ENCODE measurements around the gene EMP1.

The EMP1 gene

DNA sequence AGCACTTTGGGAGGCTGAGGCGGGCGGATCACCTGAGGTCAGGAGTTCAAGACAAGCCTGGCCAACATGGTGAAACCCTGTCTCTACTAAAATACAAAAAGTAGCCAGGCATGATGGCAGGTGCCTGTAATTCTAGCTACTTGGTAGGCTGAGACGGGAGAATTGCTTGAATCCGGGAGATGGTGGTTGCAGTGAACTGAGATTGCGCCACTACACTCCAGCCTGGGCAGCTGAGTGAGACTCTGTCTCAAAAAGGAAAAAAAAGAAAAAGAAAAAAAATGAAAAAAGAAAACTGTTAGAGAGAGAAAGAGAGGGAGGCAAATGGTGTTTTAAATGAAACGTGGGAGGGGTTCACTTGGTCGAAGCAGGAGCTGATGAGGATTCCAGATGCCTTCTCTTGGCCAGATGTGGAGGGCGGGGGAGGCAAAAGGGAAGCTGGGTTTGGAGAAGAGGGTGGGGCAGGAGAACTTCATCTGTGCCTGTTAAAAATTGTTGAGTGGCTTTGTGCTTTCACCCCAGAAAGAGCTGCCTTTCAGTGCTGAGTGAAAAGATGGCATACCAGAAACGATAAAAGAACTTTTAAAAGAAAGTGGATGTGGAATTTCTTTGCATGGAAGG is 1.1 kb downstream of the EMP1 start:
- no peak for DNase-seq (ENCODE audit: low spot score)

DNA sequence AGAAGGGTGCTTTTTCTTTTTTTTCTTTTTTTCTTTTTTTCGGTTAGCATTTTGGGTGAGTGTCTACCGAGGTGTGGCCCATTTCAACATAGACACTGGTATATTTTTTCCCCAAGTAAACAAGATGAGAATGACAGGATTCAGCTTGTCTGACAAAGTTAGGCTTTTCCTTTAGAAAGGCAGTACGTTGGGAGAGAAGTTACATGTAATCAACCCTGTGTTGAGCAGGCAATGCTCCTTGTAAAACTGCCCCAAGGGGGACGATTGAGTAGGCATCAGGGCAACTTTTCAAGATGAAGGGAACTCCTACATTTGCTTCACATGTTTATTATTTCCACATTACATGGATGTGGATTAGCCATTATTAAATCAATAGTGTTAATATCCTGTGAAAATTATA is 1.7 kb downstream of the EMP1 start:
- no peak for DNase-seq (ENCODE audit: low spot score)

DNA sequence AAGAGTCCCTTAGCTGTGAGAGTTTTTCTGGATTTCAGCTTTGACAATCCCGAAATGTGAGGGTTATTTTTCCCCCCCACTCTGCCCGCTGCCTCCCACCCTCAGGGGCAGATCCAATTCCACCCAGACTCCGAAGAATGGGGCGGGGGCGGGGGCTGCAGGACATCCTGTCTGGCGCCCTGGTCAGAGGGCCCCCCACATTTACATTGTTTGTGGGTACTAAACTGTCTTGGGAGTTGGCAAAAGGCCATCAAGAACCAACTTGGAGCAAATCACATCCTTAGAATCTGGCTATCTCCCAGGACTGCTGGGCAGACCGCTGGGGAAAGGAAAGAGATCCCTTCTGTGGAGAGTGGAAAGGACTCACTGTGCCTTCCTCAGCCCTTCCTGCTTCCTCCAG is 2.4 kb downstream of the EMP1 start:
- DNase-seq (ENCODE audit: low spot score) = no peak

DNA sequence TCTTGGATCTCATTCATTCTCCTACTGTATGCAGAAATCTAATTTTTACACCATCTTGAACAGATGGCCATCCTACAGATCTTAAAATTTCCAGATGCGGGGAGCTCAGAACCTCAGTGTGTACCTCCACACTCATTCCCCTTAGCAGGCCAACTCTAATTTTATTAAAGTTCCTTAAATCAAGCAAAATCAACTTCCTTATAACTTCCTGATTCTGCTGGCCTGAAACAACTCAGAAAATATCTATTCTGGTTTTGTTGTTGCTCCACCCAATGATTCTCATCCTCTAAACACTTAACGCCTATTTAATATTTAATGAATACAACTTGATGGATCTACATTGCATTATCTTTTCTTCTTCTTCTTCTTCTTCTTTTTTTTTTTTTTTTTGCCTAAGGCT is 3.1 kb downstream of the EMP1 start:
- no peak for DNase-seq (ENCODE audit: low spot score)

DNA sequence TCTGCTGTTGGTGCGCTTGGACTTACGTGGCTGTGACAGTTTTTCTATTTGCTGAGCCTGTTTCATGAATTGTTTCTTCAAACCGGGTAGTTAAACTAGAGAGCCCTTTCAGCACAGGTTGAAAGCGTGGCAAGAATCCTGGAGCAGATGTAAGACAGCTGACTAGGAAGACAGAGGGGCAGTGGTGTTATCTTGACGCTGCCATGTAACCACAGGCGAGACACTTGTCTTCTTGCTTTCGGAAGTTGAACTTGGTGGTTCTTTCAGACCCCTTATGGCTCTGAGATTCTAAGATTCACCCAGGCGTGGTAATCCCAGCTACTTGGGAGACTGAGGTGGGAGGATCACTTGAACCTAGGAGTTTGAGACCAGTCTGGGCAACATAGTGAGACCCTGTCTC is 4.3 kb downstream of the EMP1 start:
- DNase-seq (ENCODE audit: low spot score) = no peak

DNA sequence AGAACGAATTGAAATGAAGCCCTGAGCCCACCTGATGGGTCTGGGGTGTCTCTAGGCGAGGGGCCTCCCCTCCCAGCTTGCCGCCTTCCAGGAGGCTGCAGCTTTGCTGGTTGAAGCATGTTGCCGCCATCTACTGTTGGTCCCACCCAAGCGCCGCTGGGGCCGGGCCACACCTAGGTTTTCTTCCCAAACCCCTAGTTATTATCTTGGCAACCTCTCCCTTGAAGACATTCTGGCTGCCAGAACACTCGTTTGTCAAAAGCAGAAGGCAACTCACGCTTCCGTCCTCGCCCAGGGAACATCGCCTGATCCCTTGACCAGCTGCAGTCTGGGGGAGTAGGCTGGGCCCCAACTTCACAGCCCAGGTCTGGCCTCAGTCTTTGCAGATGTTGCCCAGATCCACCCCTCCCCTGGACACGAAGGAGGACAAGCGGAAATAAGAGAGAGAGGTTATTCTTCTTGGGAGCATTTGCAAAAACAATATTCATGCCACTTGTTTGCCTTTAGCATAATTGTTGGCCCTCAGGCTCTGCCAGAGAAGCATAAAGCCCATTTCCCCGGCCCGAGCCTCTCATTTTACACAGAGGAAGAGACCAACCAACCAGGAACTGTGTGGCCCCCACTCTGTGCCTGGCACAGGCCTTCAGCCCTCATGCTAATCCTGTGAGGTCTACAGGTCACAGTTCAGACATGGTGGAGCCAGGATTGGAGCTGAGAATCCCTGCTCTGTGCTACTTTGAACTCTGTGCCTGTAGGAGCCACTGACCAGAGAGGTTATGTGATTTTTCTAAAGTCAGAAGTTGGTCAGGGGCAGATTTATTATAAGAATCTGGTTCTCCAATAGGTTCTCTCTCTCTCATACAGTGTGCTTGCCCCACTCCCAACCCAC is 6.8 kb downstream of the EMP1 start:
- no peak for DNase-seq (ENCODE audit: low spot score)

DNA sequence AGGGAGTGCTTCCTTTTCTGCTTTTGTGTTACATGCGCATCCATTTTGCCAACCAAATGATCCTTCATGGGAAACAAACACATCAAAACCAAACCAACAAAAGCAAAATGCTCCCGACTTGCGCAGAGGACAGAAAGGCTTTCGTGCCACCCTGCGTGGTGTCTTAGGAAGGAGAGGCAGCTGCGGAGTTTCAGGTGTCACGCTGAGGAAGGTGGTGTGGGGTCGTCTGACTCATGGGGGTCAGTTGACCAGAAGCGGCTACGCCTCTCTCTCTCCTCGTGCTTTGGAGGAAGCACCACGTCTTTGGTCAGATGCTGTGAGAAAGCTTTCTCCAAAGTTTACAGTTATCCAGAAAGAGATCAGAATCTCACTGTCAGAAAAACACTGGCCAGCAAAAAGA is 7.9 kb downstream of the EMP1 start:
- peak; percentile 37 for DNase-seq (ENCODE audit: low spot score)

DNA sequence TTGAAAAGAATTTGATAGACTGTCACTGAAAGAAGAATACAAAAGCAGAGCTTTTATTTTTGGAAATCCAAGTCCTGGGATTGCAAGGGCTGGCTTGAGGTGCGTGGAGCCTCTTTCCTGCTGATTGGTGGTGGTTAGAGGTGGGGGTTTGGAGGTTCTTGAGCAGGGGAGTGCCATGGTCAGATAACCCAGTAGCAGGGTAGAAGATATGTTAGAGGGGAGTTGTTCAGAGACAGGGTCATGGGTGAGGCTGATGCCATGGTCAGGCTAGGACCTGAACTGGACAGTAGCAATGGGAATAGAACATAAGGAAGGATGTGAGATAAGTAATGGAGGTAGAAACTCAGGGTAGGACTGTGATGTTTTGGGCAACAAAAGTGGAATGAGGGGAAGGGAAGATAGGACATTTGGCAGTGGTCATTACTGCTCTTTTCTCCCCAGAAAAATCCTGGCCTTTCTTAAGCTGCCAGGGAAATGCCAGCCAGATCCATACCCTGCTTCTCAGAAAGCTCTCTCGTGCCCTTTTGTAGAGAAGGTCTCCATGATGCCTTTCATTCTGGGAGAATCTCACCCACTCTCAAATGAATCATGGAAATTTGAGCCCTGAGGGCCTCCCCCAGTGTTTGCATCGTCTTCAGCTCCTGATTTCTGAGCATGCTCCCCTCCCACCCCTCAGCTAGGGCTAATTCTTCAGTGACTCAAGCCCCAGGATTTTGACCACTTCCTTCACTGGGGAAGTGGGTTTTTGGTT is 9.5 kb downstream of the EMP1 start:
- DNase-seq (ENCODE audit: low spot score) = peak; percentile 42

DNA sequence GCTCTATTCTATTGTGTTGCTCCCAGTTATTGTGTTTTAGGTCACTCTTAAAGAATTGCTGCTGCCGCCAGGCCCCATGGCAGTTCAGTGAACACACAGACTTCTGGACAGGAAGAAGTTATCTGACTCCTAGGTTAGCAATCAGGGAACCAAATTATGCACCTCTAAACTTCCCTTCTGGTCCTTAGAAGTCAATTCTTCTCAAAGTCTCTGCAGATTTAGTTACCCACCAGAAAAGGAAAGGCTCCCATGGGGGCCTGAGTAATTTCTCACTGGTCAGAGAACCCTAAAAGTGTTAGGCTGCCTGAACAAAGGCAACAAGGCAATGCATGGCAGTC is 10.0 kb downstream of the EMP1 start:
- DNase-seq (ENCODE audit: low spot score) = no peak

DNA sequence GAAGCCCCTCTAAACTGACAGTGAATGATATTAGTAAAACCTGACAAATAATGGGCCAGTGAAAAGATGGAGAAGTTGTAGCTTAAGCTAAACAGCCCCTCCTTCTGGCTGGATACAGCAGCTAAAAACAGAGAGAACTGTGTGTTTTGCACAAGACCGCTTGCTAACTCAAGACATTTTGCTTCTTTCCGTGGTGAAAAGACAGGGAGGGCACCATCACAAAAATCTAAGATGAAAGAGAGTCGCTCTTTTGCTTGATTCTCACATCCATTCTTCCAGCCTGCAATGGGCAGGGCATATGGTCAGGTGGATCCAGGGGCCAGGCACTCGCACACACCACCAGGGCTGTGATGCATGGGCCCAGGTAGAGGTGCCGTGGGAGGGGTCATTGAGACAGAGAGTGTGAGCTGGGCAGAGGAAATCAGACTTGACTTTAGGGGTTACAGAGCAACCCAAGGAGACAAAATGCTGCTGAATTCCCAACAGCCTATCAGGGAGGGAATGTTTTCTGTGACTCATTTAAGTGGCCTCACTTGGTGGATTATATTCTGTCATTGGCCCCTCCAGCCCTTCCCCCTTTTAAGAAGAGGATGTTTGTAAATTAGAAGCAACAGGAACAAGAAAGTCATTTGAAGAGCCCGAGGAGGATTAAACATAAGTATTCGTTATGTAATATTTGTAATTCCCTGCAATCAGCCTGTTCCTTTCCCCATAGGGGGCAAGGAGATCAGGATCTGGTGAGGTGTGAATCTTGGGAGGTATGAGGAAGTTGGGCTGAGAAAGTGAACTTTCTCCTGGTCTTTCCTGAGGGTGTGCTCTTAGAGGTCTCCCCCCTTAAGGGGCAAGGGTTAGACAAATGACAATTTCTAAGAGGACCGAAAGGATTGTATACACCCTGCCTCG is 12.3 kb downstream of the EMP1 start:
- peak; percentile 39 for DNase-seq (ENCODE audit: low spot score)

DNA sequence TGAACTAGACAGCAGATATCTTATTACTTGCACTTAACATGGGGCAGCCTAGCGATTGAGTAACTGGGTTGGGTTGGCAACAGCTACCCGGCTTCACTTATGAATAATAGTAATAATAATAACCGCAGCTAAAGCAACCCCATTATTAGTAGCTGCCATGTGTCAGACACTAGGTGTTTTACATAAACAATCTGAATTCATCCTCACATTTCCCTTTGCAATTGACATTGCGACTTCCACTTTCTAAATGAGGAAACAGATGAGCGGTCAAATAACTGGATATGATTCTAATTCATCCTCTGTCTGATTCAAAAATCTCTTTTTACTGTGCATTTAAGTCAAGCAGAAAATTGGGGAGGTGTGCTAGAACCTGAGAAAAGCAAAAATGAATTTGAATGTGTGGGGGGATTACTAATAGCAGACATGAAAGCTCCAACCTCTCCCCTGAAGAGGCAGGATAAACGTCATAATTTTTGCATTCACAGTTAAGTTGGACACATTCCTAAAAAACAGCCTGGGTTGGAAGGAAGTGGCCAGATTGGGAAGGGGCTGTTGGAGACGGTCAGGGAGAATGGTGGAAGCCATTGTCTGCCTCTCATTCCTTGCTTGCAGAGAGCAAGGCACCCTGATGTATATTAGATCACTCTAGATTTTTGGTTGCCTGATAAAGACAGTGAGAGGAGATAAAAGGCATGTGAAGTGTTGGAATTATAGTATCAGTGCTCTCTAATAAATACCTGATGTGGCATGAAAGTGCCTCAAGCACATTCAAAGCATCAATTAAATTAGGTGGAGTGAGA is 13.1 kb downstream of the EMP1 start:
- DNase-seq (ENCODE audit: low spot score) = no peak

DNA sequence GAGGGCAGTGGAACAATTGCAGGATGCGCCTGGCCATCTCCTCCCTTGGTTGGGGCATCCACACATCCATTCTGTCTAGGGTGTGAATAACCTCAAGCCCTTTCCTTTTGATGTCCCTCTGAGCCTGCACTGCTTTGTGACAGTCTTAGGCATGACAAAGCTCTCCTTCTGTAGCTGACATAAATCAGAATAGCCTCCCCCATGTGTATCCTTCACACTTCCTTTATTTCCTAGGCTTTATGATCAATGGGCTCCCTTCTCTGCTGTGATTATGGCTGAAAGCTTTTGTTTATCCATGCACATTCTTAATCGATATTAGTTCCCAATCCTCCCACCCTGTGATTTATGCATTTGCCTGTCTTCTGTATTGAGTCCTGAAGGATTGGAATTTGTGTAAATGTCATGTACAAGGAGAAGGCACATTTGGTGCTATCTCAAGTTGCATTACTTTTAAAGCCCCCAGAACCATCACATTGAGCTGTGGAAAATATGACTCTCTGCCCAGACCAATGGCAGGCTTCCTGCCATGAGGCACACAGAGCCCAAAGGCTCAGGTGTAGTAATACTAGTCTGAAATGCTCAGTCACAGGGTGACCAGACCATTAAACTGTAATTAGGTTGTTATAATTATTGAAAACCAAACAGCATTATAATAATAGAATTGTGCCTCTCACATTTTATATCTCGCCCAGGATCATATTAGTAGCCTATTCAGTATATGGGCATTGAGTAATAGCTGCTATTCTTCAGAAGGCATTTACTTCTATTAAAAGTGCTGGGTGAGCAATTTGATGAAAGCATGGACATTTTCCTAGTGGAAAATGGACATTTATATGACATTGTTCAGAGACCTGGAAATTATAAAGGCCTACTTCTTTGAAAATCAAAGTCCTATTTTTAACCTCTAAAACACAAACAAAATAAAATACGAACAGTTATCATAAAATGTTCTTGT is 14.0 kb downstream of the EMP1 start:
- no peak for DNase-seq (ENCODE audit: low spot score)

DNA sequence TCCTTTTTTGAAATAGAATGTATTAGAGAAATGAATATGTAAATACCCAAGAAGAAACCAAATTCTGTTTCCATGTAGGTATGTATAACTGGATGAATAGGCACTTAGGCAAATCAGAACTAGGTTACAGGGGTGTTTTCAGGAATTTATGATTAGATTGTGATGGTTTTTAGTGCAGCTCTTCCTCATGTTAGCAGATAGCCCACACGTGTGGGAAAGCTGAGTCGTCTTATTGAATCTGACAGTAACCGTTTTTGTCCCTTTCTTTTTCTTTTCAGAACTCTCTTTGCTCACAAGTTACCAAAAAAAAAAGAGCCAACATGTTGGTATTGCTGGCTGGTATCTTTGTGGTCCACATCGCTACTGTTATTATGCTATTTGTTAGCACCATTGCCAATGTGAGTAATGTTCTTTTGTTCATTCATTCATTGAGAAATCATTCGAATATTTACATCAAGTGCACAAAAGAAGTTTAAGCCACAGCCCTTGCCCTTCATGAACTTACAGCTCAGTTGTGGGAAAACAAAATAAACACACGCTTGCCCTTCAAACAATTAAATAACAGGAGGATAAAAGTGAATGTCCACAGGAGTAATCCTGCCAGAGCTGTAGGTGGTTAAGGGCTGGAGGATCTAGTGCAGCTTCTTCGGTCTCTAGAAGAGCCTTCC is 14.8 kb downstream of the EMP1 start:
- DNase-seq (ENCODE audit: low spot score) = no peak

DNA sequence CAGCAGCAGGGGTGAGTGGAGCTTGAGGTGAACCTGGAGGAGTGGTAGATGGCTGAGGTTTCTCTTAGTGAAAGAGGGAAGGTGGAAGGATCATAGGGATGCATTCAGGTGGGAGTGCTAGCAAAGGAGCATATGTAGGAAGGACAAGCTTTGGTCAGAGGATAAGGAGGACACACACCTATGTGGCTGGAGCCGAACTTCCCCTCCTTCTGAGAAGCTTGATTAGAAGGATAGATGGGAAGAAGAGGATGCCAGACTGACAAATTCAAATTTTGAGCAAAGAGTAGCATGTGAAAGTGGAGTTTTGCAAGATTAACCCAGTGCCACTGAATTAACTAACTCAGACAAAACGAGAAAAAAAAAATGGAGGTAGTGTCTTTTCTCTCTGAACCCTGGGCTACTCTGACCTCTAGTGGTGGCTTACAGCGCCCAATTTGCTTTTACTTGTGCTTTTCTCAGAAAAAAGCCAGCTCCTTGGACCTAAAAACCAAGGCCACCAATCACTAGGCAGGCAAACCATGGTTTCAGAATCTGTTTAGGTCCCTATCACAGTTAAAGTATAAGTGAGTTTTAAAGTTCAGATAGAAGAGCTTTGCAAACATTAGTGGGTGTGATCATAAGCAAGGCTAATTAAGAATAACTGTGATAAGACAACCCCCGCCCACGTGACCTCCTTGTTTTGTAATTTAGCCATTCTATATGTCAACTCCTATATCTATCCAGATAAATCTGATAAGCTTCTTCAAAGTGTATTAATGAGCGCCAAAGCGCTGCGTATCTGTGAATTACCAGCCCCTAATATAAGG is 15.5 kb downstream of the EMP1 start:
- peak; percentile 76 for DNase-seq (ENCODE audit: low spot score)

DNA sequence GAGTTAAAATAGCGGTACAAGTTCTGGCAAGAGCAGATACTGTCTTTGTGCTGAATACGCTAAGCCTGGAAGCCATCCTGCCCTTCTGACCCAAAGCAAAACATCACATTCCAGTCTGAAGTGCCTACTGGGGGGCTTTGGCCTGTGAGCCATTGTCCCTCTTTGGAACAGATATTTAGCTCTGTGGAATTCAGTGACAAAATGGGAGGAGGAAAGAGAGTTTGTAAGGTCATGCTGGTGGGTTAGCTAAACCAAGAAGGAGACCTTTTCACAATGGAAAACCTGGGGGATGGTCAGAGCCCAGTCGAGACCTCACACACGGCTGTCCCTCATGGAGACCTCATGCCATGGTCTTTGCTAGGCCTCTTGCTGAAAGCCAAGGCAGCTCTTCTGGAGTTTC is 18.5 kb downstream of the EMP1 start:
- DNase-seq (ENCODE audit: low spot score) = no peak

DNA sequence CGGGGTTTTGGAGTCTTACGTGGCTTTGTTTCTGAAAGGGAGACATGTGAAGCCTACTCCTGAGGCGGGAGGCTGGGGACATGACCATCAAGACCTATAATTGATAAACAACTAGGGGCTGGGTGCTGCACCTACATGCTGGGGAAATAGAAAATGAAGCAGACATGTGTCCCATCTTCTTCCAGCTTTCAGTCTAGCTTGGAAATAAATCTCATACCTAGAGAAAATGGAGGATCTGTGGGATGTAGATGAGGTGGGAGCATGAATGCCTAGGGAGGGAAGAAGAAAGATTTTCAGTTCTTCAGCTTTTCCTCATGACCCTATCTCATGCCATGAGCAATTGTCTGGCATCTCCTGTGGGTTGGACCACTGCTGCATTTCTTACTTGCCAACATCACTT is 22.1 kb downstream of the EMP1 start:
- no peak for DNase-seq (ENCODE audit: low spot score)

DNA sequence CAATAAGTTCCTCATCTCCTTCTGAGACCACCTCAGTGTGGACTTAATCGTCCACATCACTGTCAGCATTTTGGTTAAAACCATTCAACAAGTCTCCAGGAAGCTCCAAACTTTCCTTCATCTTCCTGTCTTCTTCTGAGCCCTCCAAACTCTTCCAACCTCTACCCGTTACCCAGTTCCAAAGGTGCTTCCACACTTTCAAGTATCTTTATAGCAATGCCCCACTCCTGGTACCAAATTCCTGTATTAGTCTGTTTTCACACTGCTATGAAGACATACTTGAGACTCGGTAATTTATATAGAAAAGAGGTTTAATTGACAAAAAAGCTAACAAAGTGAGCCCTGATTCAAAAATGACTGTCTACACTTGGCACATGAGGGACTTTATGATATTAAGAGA is 22.8 kb downstream of the EMP1 start:
- DNase-seq (ENCODE audit: low spot score) = no peak

DNA sequence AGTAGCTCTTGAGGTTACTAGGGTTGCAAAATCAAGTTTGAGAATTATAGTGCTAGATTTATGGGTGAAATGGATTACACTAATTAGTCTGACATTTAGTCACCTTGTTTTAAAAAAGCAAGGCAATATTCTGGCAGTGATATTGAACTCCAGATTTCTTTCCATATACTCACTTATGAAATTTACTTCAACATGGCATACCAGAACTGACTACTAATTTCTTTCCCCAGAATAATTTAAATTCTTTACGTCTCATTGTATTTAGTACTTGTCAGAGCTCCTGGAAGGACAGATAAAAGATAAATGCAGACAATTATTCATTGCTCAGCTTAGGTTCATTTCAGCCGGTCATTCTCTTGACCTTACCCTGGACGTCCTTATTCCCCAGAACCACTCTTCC is 24.3 kb downstream of the EMP1 start:
- no peak for DNase-seq (ENCODE audit: low spot score)

DNA sequence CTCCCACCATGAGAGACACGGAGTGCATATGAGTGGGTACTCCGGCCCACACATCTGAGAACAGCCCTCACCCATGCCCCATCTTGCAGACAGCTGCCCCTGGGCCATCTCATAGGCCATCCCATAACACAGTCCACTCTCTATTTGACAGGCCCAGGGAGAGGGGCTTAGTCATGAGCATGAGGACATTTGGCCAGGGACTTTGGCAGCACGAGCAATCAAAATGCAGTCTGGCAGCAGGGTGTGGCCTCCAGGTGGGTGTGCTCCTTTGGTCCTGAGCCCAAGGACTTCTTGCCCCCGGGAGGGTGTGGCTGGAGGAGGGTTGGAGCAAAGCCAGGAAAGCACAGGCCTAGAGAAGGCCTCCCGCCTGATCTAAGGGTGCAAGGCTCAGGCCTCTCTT is 25.6 kb downstream of the EMP1 start:
- peak; percentile 94 for DNase-seq (ENCODE audit: low spot score)
